HL-60/S4 treated with phorbol 12-myristate 13-acetate at 8.2 ng/mL for 4 days and 3 days (cell line): ENCODE measurements around the gene BRMS1.
"Not testable (repeated sequence)": the region's sequence is repeated elsewhere in the genome, so short reads cannot be mapped to it uniquely, and the experiment has no call there.

Source experiments
- in situ Hi-C: fragments of 300-500 bp; cut with MboI; formaldehyde crosslinking; loops from 2 replicates; pipeline ENCODE4 v1.15.0; 2022; ENCODE audit warnings: low sequenced_read_pairs

The BRMS1 gene

GRCh38 chr11:66363805-66364535 lies 19.1 kb upstream of the BRMS1 start:
- in situ Hi-C loops: no loop called here

- in situ Hi-C loops: no loop called here
Observed at GRCh38 chr11:66363187-66363601, 18.3 kb upstream of the BRMS1 start.

GRCh38 chr11:66362481-66363147 lies 17.7 kb upstream of the BRMS1 start:
- in situ Hi-C loops: no loop called here

GRCh38 chr11:66361502-66361941 lies 16.6 kb upstream of the BRMS1 start:
- in situ Hi-C loops: no loop called here

- in situ Hi-C loops: no loop called here
Observed at GRCh38 chr11:66360406-66361073, 15.6 kb upstream of the BRMS1 start.

- in situ Hi-C loops: no loop called here
Observed at GRCh38 chr11:66359662-66360087, 14.8 kb upstream of the BRMS1 start.

GRCh38 chr11:66350560-66351235 lies 5.8 kb upstream of the BRMS1 start:
- in situ Hi-C loops: not testable (repeated sequence)

- in situ Hi-C loops: no loop called here
Observed at GRCh38 chr11:66349084-66349386, 4.1 kb upstream of the BRMS1 start.

GRCh38 chr11:66347425-66348276 lies 2.7 kb upstream of the BRMS1 start, which contains the start of gene B4GAT1:
TSS of gene B4GAT1 (minus strand) at chr11:66347629. CDS start at chr11:66347545, 84 bp downstream.
- in situ Hi-C loops: no loop called here

GRCh38 chr11:66346476-66347424 lies 1.8 kb upstream of the BRMS1 start:
- in situ Hi-C loops: no loop called here

- in situ Hi-C loops: no loop called here
Observed at GRCh38 chr11:66345316-66345649, 379 bp upstream of the BRMS1 start.

- in situ Hi-C loops: no loop called here
Observed at GRCh38 chr11:66343176-66343575, 1.7 kb downstream of the BRMS1 start.

- in situ Hi-C loops: no loop called here
Observed at GRCh38 chr11:66341502-66342126, 3.3 kb downstream of the BRMS1 start.

- in situ Hi-C loops: no loop called here
Observed at GRCh38 chr11:66340596-66341501, 4.1 kb downstream of the BRMS1 start.

- in situ Hi-C loops: no loop called here
Observed at GRCh38 chr11:66339686-66340483, 5.0 kb downstream of the BRMS1 start.

GRCh38 chr11:66339162-66339675 lies 5.7 kb downstream of the BRMS1 start:
- in situ Hi-C loops: no loop called here
